HEK293 (cell line): Measurements from ENCODE around the gene DENND4B.

Source experiments
- BCL11A ChIP-seq: fragments of 450-650 bp; formaldehyde crosslinking; IDR thresholded peaks from 2 replicates; pipeline ENCODE4 v1.5.1; 2016; ENCODE audit warnings: low read depth, missing biosample characterization, missing genetic modification characterization
- BCL11B ChIP-seq: fragments of 450-650 bp; formaldehyde crosslinking; IDR thresholded peaks from 2 replicates; pipeline ENCODE4 v1.5.1; 2016; ENCODE audit warnings: low read depth, missing biosample characterization, missing genetic modification characterization
- BCL6B ChIP-seq: fragments of 450-650 bp; formaldehyde crosslinking; IDR thresholded peaks from 2 replicates; pipeline ENCODE4 v1.5.1; 2017; ENCODE audit warnings: missing biosample characterization, missing genetic modification characterization
- CTCF ChIP-seq: fragments of 450-650 bp; formaldehyde crosslinking; IDR thresholded peaks from 2 replicates; pipeline ENCODE4 v1.5.1; 2016; ENCODE audit warnings: missing biosample characterization, missing genetic modification characterization
- HOXC10 ChIP-seq: sonication (generic); formaldehyde crosslinking; IDR thresholded peaks from 2 replicates; pipeline ENCODE4 v1.8.1; 2023; ENCODE audit warnings: mild to moderate bottlenecking, missing genetic modification reagents
- KLF1 ChIP-seq: fragments of 450-650 bp; formaldehyde crosslinking; IDR thresholded peaks from 2 replicates; pipeline ENCODE4 v1.5.1; 2016; ENCODE audit warnings: missing biosample characterization, missing genetic modification characterization
- KLF8 ChIP-seq: fragments of 450-650 bp; formaldehyde crosslinking; IDR thresholded peaks from 2 replicates; pipeline ENCODE4 v1.5.1; 2016; ENCODE audit warnings: missing biosample characterization, missing genetic modification characterization
- SALL2 ChIP-seq: fragments of 450-650 bp; formaldehyde crosslinking; IDR thresholded peaks from 2 replicates; pipeline ENCODE4 v1.5.0; 2017; ENCODE audit warnings: missing biosample characterization, mild to moderate bottlenecking, missing genetic modification characterization, borderline replicate concordance
- ZBTB11 ChIP-seq: fragments of 450-650 bp; formaldehyde crosslinking; conservative IDR thresholded peaks from 2 replicates; pipeline ENCODE4 v1.5.1; 2016; ENCODE audit warnings: low read depth, missing biosample characterization, missing genetic modification characterization
- ZNF133 ChIP-seq: fragments of 450-650 bp; formaldehyde crosslinking; IDR thresholded peaks from 2 replicates; pipeline ENCODE4 v1.5.1; 2016; ENCODE audit warnings: missing biosample characterization, missing genetic modification characterization
- ZNF138 ChIP-seq: fragments of 450-650 bp; formaldehyde crosslinking; IDR thresholded peaks from 2 replicates; pipeline ENCODE4 v1.5.1; 2016; ENCODE audit warnings: missing biosample characterization, missing genetic modification characterization, borderline replicate concordance
- ZNF184 ChIP-seq: fragments of 450-650 bp; IDR thresholded peaks from 2 replicates; pipeline ENCODE4 v1.5.1; 2018; ENCODE audit warnings: missing biosample characterization, mild to moderate bottlenecking, missing genetic modification characterization
- ZNF202 ChIP-seq: fragments of 450-650 bp; formaldehyde crosslinking; IDR thresholded peaks from 2 replicates; pipeline ENCODE4 v1.5.1; 2016; ENCODE audit warnings: missing biosample characterization, missing genetic modification characterization, borderline replicate concordance
- ZNF221 ChIP-seq: fragments of 450-650 bp; formaldehyde crosslinking; IDR thresholded peaks from 2 replicates; pipeline ENCODE4 v1.5.1; 2017; ENCODE audit warnings: missing biosample characterization, missing genetic modification characterization, borderline replicate concordance
- ZNF239 ChIP-seq: fragments of 450-650 bp; formaldehyde crosslinking; IDR thresholded peaks from 2 replicates; pipeline ENCODE4 v1.5.1; 2016; ENCODE audit warnings: missing biosample characterization, missing genetic modification characterization
- ZNF280C ChIP-seq: fragments of 450-650 bp; formaldehyde crosslinking; IDR thresholded peaks from 2 replicates; pipeline ENCODE4 v1.5.1; 2016; ENCODE audit warnings: missing biosample characterization, missing genetic modification characterization
- ZNF324 ChIP-seq: fragments of 450-650 bp; formaldehyde crosslinking; IDR thresholded peaks from 2 replicates; pipeline ENCODE4 v1.5.1; 2016; ENCODE audit warnings: missing biosample characterization, missing genetic modification characterization
- ZNF362 ChIP-seq: fragments of 450-650 bp; formaldehyde crosslinking; IDR thresholded peaks from 2 replicates; pipeline ENCODE4 v1.5.1; 2016; ENCODE audit warnings: missing biosample characterization, missing genetic modification characterization
- ZNF391 ChIP-seq: fragments of 450-650 bp; formaldehyde crosslinking; IDR thresholded peaks from 2 replicates; pipeline ENCODE4 v1.5.1; 2016; ENCODE audit warnings: low read depth, missing biosample characterization, missing genetic modification characterization, borderline replicate concordance
- ZNF398 ChIP-seq: fragments of 450-650 bp; formaldehyde crosslinking; IDR thresholded peaks from 2 replicates; pipeline ENCODE4 v1.5.1; 2017; ENCODE audit warnings: missing biosample characterization, missing genetic modification characterization
- ZNF548 ChIP-seq: fragments of 450-650 bp; formaldehyde crosslinking; IDR thresholded peaks from 2 replicates; pipeline ENCODE4 v1.5.1; 2016; ENCODE audit warnings: missing biosample characterization, missing genetic modification characterization
- ZNF571 ChIP-seq: fragments of 450-650 bp; formaldehyde crosslinking; IDR thresholded peaks from 2 replicates; pipeline ENCODE4 v1.5.0; 2017; ENCODE audit warnings: missing biosample characterization, missing genetic modification characterization
- ZNF624 ChIP-seq: fragments of 450-650 bp; formaldehyde crosslinking; IDR thresholded peaks from 2 replicates; pipeline ENCODE4 v1.5.1; 2017; ENCODE audit warnings: missing biosample characterization, missing genetic modification characterization
- ZNF747 ChIP-seq: fragments of 450-650 bp; formaldehyde crosslinking; IDR thresholded peaks from 2 replicates; pipeline ENCODE4 v1.5.1; 2016; ENCODE audit warnings: missing biosample characterization, missing genetic modification characterization
- ZNF837 ChIP-seq: fragments of 450-650 bp; formaldehyde crosslinking; IDR thresholded peaks from 2 replicates; pipeline ENCODE4 v1.5.1; 2016; ENCODE audit warnings: missing biosample characterization, missing genetic modification characterization

The DENND4B gene

GRCh38 chr1:153967107-153967999 is 20.8 kb upstream of the DENND4B start, which contains the start of gene CREB3L4 (continued):
- no peak for TF ChIP-seq ZNF280C
- no peak for TF ChIP-seq HOXC10 (CRISPR knock-in tag)
- no peak for TF ChIP-seq ZNF624 (tag by site-specific recombination)
- TF ChIP-seq BCL11A (tag by site-specific recombination), result peak; percentile 94
- no peak for TF ChIP-seq ZNF571 (tag by site-specific recombination)
- TF ChIP-seq ZNF324 (tag by site-specific recombination), result peak; percentile 73; the same call in 1 of the 2 replicates
- TF ChIP-seq ZNF138 (tag by site-specific recombination), result no peak
- TF ChIP-seq BCL6B, result no peak
- no peak for TF ChIP-seq ZNF239 (tag by site-specific recombination)
- no peak for TF ChIP-seq ZNF133 (tag by site-specific recombination)
- no peak; the same call in 1 of the 2 replicates for TF ChIP-seq ZNF184 (tag by site-specific recombination)
- peak; percentile 95; the same call in 1 of the 2 replicates for TF ChIP-seq ZNF362
- TF ChIP-seq CTCF (tag by site-specific recombination), result peak; percentile 97
- no peak for TF ChIP-seq KLF1 (tag by site-specific recombination)
- no peak for TF ChIP-seq ZNF837
- peak; percentile 68 for TF ChIP-seq KLF8 (tag by site-specific recombination)
- no peak for TF ChIP-seq ZNF221 (tag by site-specific recombination)
- no peak for TF ChIP-seq ZNF747 (tag by site-specific recombination)
- TF ChIP-seq SALL2 (tag by site-specific recombination), result no peak
- peak; percentile 78 for TF ChIP-seq ZBTB11
- TF ChIP-seq ZNF202 (tag by site-specific recombination), result no peak
- TF ChIP-seq ZNF398 (tag by site-specific recombination), result no peak
- TF ChIP-seq BCL11B (tag by site-specific recombination), result peak; percentile 87
- no peak for TF ChIP-seq ZNF391
- no peak for TF ChIP-seq ZNF548 (tag by site-specific recombination)
